Left ventricle myocardium superior (tissue), 1 donor: ENCODE measurements around the gene MRPS12. TPM values are rescaled to one million over a fixed set of nuclear protein-coding genes. Genes with fewer than 3 reads are reported as not detected.
"Not testable (repeated sequence)": the region's sequence is repeated elsewhere in the genome, so short reads cannot be mapped to it uniquely, and the experiment has no call there.

Experiments used
- ATAC-seq: fragments of 200-7000 bp; cut with Tn5 transposase; one replicate; pipeline ENCODE4 v1.9.1; 2020; ENCODE audit warnings: mild to moderate bottlenecking, moderate library complexity
- DNase-seq: peaks from one replicate; pipeline ENCODE4 v3.0.0-alpha.2; 2020
- intact Hi-C: fragments of 100-400 bp; cut with micrococcal nuclease; formaldehyde crosslinking; loops from one replicate; pipeline ENCODE4 v1.11.0; 2022
- long read RNA-seq: library from polyadenylated mRNA; unstranded; transcript quantifications from one replicate; pipeline ENCODE4 v2.0.0, GENCODE V29; 2021
- total RNA-seq: library from RNA; stranded (reverse); fragmentation: NEBNext Ultra II Directional; extraction: Animal tissue kit (Norgen Biotek cat#: 25700); gene quantifications from one replicate; pipeline ENCODE4 v1.2.1, GENCODE V29; 2021
- donor health status: DM: no; HTN: yes; CAD: no; lungs with severe emphysema.

MRPS12 gene
- total RNA-seq, result 71.9 TPM
- long read RNA-seq, transcript MRPS12-201 (3 exons, 1,207 nt), result major isoform, 30 of 73 reads
- long read RNA-seq, transcript MRPS12-203 (2 exons, 1,220 nt), result minor isoform, 12 of 73 reads
- long read RNA-seq, transcript MRPS12-202 (3 exons, 929 nt), result minor isoform, 24 of 73 reads
- long read RNA-seq, partial matches to known transcripts, result 0 of 73 reads
- long read RNA-seq, other reads (novel, unspliced or antisense), result 7 of 73 reads

DNA sequence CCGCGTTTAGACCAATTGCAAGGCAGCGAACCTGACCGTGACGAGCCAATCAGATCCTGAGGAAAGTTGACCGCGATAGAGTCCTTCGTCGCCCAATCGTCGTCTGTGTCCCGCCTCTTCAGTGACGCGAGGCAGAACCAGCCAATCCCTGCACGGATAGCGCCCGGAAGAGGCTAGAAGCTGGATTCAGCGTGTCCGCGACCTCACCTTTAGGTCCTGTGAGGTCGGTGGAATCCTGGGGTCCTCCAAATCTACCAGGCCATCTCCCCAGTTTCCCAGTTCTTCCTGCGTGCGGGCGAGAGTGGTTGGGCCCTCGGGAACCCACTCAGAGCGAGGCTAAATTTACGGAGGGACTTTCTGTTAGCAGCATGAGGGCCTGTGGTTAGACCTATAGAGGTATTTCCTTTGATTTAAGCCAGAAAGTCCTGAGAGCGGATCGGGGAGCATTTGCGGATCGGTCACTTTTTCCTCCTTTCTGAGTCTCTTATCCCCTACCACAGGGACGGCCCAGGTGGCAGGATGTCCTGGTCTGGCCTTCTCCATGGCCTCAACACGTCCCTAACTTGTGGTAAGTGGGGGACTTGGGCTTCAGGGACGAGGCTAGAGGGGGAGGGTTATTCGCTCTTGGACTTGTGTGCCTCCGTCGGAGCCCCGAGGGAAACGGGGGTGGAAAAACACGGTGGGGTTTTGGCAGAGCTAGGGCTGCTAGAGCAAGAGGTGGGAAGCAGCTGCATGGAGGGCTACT lies at the start of gene MRPS12:
TSS of gene MRPS12 (plus strand) at position 169 of the 745 bp plus-strand sequence. CDS start at position 520, 351 bp downstream.
- ATAC-seq, result peak; percentile 97
- peak; percentile 98 for DNase-seq

DNA sequence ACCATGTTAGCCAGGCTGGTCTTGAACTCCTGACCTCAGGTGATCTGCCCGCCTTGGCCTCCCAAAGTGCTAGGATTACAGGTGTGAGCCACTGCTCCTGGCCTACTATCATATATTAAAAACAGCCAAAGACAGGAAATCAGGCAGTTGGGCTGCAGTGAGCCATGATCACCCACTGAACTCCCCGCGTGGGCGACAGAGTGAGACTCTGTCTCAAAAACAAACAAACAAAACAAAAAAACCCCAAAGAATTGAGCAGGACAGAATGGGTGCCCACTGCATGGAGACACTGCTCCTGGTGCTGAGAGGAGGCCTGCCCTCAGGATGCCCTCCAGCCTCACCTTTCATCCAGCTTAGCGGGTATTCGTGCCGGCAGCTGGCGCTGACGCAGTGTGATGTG lies 47.5 kb upstream of the MRPS12 start:
- ATAC-seq (no peak), DNase-seq (no peak)
- intact Hi-C loops, result no loop called here

More for the DNA sequence above, at the start of gene MRPS12:
- intact Hi-C loops, result no loop called here

DNA sequence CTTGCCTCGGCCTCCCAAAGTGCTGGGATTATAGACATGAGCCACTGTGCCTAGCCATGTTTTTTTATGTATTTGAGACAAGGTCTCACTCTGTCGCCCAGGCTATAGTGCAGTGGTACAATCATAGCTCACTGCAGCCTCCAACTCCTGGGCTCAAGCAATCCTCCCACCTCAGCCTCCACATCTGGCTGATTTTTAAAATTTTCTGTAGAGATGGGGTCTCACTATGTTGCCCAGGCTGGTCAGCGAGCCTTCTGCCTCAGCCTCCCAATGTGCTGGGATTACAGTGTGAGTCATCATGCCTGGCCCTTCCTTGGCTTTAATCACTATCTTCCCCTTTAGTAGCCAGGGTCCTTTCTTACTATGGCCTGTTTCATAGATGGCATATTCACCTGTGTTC lies 46.1 kb upstream of the MRPS12 start:
- DNase-seq, intact Hi-C loops, ATAC-seq: not testable (repeated sequence)

DNA sequence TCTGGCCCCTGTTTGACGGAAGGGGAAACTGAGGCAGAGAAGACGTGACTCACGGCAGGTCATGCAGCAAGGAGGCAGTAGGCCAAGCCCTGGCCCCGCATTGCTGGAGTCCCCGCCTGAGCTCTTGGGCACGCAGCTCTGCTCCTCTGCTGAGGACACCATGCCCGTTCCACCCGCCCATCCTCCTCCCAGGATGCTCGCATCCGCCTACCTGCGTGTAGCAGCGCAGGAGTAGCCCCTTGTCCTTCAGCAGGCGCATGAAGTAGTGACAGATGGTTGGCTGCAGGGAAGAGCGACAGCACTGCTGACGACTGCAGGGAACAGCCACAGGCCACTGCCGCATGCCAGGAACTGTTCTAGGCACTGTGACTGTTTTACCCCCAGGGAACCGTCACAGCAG lies 41.9 kb upstream of the MRPS12 start:
- ATAC-seq (no peak), DNase-seq (no peak)
- intact Hi-C loops, result no loop called here

DNA sequence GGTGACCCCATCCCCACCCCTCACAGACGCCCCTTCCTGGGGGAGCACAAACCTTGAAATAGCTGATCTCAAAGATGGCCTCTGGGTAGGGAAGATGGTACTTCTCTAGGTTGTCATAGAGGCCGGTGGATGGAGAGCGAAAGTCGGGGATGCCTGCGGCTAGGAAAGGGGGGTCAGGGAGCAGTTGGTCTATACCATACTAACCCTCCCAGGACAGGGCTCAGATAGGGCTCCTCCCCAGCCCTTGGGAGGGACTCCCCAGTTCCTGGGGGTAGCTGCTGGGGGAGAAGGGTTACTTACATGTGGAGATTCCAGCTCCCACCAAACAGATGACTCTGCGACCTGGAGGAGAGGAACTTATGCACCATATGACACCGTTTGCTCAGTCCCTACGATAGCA lies 40.9 kb upstream of the MRPS12 start:
- ATAC-seq, result no peak
- intact Hi-C loops, result no loop called here
- DNase-seq, result no peak

DNA sequence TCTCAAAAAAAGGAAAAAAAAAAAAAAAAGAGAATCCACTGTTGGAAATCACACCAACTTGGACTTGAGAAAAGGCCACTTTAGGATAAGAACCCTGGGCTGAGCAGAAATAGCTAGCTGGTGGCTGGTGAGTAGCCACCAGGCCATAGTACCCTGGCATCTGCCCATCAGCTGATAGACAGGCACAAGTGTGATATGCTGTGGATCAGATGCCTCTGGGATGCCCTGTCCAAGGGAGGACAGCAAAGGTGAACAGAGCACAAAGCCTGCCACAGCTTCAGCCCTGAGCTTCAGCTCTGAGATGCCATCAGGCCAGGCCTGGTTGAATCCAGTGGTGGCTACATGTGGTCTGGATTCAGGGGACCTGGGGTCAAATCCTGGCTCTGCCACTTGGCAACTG lies 40.1 kb upstream of the MRPS12 start:
- ATAC-seq (peak; percentile 76), DNase-seq (peak; percentile 45)
- intact Hi-C loops, result no loop called here

DNA sequence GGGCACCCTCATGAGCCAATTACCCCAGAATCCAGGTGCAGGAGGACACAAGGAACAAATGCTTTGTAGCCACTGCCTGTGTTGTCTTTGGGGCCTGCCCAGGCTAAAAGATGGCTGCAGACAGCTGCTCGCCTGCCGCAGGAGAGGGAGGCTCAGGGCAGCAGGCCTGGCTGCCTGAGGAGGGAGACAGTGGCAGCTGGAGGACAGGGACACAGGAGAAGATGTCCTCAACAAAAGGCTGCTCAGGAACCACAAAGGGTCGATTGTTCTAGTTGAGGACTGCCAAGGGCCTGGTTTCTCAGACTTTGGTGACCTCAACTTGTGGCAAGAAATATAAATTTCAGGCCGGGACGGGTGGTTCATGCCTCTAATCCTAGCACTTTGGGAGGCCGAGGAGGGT lies 39.0 kb upstream of the MRPS12 start:
- intact Hi-C loops, result no loop called here
- DNase-seq (no peak), ATAC-seq (no peak)

DNA sequence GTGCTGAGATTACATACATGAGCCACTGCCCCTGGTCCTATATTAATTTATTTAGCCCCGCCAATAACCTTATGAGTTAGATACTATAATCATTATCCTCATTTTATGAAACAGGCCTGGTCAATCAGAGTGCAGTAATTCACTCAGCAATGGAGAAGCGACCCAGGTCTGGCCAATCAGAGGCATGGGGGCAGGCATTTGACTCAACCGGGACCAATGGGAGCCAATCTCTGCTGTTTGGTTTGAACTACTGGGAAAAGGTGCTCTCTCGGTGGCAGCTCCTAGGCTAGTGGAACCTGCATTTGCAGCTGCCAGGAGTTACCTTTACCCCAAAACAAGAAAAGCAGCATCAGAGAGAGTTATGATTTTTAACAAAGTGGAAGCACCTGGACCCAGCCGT lies 37.9 kb upstream of the MRPS12 start:
- DNase-seq (no peak), ATAC-seq (no peak)
- intact Hi-C loops, result no loop called here

DNA sequence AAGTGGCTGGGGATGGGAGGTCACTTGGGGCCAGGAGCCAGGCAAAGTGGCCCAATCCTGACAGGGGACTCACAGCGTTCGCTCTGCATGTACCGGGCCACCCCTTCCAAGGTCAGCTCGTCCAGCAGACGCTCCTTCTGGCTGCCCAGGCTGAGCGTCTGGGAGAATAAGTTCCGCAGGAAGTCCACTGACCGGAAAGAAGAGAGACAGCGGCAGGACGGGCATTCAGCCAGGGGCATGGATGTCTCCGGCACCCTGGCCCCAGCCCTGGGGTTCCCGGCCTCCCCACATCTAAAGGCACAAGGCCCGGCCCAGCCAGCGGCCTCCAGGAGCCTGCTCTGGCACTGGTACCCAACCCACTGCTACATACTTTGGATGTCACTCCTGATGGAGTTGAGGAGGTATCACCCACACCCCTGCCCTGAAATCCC lies 37.4 kb upstream of the MRPS12 start:
- intact Hi-C loops, result no loop called here
- no peak for ATAC-seq
- DNase-seq, result no peak

DNA sequence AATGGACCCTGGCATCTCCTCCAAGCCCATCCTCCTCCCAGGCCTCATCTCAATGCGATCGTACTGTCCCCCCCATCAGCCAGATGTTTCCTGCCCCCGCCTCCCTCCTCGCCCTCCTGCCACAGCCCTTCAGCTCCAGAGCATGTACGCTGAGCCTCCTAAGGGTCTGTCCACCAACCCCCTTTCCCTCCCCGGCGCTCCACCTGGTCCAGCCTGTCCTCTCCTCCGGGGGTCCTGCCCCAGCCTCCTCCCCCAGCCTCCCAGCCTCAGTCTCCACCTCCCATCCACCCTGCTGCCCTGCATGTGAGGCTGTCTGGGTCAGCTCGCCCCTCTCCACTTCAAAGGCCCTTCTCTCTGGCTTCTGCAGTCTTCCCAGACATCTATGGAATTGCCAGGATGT lies 35.8 kb upstream of the MRPS12 start:
- no peak for ATAC-seq
- intact Hi-C loops, result no loop called here
- no peak for DNase-seq

DNA sequence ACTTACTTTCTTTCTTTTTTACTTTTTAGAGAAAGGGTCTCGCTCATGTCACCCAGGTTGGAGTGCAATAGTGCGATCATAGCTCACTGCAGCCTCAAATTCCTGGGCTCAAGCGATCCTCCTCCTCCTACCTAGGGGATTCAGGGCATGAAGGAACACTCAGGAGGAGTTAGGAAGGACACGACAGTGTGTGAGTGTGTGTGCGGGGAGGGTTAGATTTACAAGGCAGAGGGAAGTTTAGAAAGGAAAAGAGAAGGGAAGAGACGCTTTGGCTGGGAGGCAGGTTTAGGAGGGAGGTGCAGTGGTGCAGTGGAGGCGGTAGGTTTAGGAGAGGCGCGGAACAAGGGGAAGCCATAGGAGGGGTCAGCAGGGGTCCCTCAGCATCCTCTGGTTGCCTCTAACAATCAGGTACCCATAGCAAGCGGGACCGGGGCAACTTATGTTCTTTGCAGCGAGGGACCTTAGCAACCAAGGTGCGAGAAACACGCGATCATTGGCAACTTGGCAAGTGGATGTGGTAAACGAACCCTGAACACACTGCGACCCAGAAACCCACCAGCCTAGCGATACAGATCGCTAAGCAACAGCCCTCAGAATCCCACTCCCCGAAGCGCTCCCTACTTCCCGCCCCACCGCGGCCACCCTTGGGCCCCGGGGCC lies 31.8 kb upstream of the MRPS12 start:
- DNase-seq (no peak), ATAC-seq (peak; percentile 2)
- intact Hi-C loops, result no loop called here

DNA sequence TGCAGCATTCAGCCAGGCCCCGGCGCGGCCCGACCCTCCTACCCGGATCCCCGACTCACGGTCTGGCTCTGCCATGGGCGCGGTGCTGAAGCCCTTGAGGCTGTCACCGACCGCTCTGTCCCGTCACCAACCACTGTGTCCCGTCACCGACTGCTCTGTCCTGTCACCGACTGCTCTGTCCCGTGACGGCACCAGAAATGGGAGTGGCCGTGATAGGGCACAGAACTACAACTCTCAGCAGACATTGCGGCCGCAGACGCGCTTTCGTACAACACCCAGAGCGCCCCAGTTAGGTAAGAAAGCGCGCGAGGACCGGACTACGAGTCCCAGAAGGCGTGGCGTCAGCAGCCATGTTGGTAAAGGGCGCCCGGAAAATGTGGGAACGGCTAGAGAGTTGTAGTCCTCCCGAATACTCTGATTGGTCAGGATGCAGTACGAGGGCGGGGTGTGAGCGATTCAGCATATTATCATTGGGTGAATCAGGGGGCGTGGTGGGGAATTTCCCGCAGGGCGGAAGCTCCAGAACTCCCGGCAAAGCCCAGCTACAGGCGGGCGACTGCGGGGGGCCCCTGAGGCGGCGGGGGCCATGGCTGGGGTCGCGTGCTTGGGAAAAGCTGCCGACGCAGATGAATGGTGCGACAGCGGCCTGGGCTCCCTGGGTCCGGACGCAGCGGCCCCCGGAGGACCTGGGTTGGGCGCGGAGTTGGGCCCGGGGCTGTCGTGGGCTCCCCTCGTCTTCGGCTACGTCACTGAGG lies 31.1 kb upstream of the MRPS12 start, which contains the start of the genes NFKBIB and SIRT2:
TSS of gene NFKBIB (plus strand) at position 523 of the 755 bp plus-strand sequence. CDS start at position 587, 64 bp downstream.
TSS of gene SIRT2 (minus strand) at position 172 of the 755 bp plus-strand sequence. CDS start at position 75, 97 bp downstream.
- peak; percentile 100 for DNase-seq
- peak; percentile 97 for ATAC-seq
- intact Hi-C loops, result no loop called here

DNA sequence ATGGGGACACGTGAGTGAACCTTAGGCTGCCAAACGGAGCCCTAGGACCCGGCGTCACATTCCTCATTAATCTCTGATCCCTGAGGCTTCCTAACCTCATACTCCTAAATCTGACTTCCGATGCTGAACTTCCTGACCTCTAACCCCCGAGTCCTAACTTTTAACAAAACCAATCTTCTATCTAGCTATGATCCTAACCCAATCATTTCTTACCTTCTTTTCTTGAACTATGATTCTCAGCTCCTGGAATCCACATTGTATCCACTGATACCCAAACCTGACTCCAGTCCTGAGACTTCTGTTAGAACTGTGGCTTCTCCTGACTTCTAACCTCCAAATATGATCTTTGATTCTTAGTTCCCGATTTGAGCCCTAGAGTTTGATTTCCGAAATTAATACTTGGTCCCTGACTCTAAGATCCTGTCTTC lies 30.5 kb upstream of the MRPS12 start:
- intact Hi-C loops, result no loop called here
- ATAC-seq, result no peak
- DNase-seq, result no peak

DNA sequence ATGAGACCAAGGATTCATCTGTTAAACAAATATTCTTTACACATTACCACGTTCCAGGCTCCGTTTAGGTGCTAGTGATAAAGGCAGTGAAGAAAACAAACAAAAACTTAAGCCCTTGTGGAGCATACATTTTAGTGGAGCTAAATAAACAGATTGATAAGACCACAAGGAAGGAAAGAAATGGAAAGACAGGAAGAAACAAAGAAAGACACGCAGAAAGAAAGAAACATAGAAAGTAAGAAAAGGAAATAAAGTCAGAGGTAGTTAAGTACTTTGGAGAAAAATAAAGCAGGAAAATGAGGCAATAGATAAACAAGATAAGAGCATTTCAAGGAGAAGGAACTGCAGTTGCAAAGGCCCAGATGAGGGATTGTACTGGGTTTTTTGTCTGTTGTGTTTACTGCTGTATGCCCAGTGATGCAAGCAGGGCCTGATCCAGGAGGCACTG lies 30.0 kb upstream of the MRPS12 start:
- DNase-seq (no peak), ATAC-seq (no peak)
- intact Hi-C loops, result no loop called here

DNA sequence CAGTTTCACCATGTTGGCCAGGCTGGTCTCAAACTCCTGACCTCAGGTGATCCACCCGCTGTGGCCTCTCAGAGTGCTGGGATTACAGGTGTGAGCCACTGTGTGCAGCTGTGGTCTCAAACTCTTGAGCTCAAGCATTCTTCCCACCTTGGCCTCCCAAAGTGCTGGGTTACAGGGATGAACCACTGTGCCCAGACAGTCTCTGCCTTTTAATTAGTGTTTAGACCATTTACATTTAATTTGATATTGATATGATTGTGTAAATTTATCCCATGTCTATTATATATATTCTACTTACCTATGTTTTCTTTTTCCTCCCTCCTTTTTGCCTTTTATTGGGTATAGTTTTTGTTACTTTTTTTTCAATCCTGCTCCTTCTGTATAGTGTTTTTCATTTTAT lies 29.1 kb upstream of the MRPS12 start:
- intact Hi-C loops, result no loop called here
- DNase-seq (no peak), ATAC-seq (no peak)

DNA sequence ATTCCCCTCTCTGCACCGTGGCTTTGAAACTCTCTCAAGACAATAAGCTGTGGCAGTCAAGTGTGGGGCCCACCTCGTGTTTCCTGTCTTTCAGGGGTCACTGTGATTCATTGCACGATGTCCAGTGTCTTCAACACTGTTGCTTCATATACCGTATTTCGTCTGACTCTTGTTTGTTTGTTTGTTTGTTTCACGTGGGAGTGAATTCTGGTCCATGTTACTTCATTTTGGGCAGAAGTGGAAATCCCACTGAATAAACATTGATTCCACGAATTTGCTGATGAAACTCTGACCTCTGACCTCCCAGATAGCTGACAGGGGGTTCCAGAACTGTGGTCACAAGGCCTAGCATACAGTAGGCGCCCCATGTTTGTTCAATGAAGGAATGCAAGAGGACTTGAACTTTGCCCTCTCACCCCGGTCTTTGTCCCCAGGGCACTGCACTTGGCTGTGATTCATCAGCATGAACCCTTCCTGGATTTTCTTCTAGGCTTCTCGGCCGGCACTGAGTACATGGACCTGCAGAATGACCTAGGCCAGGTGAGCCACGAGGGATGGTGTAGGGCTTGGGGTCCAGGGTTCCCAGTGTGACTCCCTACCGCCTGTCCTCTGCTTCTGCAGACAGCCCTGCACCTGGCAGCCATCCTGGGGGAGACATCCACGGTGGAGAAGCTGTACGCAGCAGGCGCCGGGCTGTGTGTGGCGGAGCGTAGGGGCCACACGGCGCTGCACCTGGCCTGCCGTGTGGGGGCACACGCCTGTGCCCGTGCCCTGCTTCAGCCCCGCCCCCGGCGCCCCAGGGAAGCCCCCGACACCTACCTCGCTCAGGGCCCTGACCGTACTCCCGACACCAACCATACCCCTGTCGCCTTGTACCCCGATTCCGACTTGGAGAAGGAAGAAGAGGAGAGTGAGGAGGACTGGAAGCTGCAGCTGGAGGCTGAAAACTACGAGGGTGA lies 25.9 kb upstream of the MRPS12 start:
- intact Hi-C loops, result no loop called here
- no peak for ATAC-seq
- DNase-seq, result no peak

DNA sequence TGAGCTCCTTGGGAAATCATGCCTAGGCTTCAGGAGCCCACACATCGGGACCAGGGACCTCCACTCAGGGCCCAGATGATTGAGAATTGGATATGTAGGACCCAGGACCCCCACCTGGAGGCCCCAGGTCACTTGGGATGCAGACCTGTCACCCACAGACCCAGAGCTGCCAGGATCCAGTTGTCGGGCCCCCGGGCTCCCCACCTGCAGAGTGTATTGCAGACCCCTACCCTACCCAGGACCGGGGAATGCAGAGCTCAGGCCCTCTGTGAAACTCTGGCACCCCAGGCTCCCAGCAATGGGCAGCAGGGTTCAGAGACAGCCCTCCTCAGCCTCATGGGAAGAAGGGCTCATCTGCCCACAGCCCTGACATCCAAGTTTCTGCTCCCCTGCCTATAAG lies 25.1 kb upstream of the MRPS12 start:
- intact Hi-C loops, result no loop called here
- ATAC-seq (no peak), DNase-seq (no peak)

DNA sequence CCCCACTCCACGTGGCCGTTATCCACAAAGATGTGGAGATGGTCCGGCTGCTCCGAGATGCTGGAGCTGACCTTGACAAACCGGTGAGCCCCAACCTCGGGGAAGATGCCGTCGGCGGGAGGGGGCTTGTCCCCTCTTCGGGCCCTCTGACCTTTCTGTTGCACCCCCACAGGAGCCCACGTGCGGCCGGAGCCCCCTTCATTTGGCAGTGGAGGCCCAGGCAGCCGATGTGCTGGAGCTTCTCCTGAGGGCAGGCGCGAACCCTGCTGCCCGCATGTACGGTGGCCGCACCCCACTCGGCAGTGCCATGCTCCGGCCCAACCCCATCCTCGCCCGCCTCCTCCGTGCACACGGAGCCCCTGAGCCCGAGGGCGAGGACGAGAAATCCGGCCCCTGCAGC lies 23.5 kb upstream of the MRPS12 start:
- intact Hi-C loops, result no loop called here

More for the DNA sequence above, 23.5 kb upstream of the MRPS12 start:
- ATAC-seq (no peak), DNase-seq (no peak)
